ENCODE measurements around the gene OS9.

OS9 gene

DNA sequence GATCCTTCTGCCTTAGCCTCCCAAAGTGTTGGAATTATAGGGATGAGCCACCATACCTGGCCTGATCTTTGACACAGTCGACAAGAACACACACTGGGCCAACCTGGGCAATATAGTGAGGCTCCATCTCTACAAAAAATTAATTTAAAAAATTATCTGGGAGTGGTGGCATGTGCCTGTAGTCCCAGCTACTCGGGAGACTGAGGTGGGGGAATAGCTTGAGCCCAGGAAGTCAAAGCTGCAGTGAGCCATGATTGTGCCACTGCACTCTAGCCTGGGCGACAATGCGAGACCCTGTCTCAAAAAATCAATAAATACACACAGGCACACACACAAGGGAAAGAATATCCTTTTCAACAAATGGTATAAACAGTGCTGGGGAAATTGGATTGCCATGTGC is 6.1 kb upstream of the OS9 start:
- H3K4me3 ChIP-seq (ENCODE audit: low read depth, low read length), result no peak overlapping the region
- TF ChIP-seq, protein P1, sequence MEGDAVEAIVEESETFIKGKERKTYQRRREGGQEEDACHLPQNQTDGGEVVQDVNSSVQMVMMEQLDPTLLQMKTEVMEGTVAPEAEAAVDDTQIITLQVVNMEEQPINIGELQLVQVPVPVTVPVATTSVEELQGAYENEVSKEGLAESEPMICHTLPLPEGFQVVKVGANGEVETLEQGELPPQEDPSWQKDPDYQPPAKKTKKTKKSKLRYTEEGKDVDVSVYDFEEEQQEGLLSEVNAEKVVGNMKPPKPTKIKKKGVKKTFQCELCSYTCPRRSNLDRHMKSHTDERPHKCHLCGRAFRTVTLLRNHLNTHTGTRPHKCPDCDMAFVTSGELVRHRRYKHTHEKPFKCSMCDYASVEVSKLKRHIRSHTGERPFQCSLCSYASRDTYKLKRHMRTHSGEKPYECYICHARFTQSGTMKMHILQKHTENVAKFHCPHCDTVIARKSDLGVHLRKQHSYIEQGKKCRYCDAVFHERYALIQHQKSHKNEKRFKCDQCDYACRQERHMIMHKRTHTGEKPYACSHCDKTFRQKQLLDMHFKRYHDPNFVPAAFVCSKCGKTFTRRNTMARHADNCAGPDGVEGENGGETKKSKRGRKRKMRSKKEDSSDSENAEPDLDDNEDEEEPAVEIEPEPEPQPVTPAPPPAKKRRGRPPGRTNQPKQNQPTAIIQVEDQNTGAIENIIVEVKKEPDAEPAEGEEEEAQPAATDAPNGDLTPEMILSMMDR (IDR thresholded peaks at IDR 0.05; ENCODE audit: borderline replicate concordance, insufficient read depth, low read depth, low read length), result no peak

DNA sequence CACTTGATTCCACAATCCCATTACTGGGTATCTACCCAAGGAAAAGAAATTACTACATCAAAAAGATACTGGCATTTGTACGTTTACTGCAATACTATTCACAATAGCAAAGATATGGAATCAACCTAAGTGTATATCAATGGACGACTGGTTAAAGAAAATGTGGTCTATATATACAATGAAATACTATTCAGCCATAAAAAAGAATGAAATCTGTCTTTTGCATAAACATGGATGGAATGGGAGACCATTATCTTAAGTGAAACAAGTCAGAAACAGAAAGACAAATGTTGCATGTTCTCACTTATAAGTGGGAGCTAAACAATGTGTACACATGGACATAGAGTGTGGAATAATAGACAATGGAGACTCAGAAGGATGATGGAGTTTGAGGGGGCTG is 5.0 kb upstream of the OS9 start:
- H3K4me3 ChIP-seq (ENCODE audit: low read depth, low read length), result no peak overlapping the region
- TF ChIP-seq, protein P1 (IDR thresholded peaks at IDR 0.05; ENCODE audit: borderline replicate concordance, insufficient read depth, low read depth, low read length), result no peak

DNA sequence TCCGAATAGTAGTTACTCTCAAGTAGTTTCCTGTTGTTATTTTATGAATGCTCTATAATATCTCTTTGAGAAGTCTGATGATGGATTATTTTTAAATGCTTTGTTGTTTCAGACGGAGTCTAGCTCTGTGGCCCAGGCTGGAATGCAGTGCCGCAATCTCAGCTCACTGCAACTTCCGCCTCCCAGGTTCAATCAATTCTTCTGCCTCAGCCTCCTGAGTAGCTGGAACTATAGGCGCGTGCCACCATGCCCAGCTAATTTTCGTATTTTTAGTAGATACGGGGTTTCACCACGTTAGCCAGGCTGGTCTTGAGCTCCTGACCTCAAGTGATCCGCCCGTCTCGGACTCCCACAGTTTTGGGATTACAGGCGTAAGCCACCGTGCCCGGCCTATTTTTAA is 1.4 kb upstream of the OS9 start:
- TF ChIP-seq, protein P1 (IDR thresholded peaks at IDR 0.05; ENCODE audit: borderline replicate concordance, insufficient read depth, low read depth, low read length), result no peak

DNA sequence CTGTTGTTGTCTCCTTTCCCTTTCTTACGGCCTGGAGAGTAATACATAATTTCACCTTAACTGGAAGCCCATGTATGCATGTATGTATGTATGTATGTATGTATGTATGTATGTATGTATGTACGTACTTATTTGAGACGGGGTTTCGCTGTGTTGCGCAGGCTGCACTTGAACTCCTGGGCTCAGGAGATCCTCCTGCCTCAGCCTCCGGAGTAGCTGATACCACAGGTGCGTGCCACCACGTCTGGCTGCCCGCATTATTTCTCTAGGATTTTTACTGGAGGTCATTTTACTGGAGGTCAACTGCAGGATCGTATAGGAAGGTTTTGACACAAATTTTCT is 644 bp upstream of the OS9 start:
- H3K4me3 ChIP-seq (ENCODE audit: low read depth, low read length), result no peak overlapping the region
- TF ChIP-seq, protein P1 (IDR thresholded peaks at IDR 0.05; ENCODE audit: borderline replicate concordance, insufficient read depth, low read depth, low read length), result no peak

More for the DNA sequence above, 1.4 kb upstream of the OS9 start:
- no peak overlapping the region for H3K4me3 ChIP-seq (ENCODE audit: low read depth, low read length)

DNA sequence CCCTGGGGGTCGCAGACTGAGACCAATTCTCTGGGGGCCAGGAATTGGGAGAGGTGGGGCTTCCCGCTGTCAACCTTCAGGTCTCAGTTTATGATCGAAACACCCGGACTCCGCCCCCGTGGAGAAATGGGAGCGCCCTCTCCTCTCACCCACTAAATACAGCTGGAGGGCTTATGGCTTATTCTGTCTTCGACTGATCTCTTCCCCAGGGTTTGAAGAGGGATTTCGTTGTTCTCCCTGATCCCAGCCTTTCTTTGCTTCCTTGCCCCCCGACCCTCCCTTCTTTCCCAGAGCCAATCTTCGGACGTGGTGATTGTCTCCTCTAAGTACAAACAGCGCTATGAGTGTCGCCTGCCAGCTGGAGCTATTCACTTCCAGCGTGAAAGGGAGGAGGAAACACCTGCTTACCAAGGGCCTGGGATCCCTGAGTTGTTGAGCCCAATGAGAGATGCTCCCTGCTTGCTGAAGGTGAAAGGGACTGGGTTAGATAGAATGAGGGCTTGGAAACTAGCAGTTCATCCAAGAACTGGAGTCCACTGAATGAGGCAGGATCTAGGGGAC is 607 bp downstream of the OS9 start:
- TF ChIP-seq, protein P1 (IDR thresholded peaks at IDR 0.05; ENCODE audit: borderline replicate concordance, insufficient read depth, low read depth, low read length), result no peak
- H3K4me3 ChIP-seq (ENCODE audit: low read depth, low read length), result peak overlapping the region; percentile 63

DNA sequence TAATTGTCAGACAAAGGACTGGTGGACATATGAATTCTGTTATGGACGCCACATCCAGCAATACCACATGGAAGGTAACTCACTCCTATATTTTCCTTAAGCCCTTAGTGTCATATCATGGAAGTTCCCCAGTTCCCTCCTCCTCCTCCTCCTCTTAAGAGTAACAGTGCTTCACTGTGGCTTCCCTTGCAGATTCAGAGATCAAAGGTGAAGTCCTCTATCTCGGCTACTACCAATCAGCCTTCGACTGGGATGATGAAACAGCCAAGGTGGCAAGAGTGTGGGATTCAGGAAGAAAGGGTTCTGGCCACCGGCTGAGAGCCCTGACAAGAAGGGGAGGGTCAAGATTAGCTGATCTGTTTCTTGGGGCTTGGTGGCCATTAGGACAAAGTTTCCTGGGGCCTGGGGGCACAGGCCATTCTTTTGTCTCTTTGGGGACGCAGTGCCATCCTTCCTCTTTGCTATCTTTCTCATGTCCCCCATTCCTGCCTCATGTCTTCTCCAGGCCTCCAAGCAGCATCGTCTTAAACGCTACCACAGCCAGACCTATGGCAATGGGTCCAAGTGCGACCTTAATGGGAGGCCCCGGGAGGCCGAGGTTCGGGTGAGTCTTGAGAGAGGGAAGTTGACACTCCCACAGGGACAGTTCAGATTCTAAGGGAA is 2.0 kb downstream of the OS9 start:
- no peak overlapping the region for H3K4me3 ChIP-seq (ENCODE audit: low read depth, low read length)
- TF ChIP-seq, protein P1 (IDR thresholded peaks at IDR 0.05; ENCODE audit: borderline replicate concordance, insufficient read depth, low read depth, low read length), result no peak

DNA sequence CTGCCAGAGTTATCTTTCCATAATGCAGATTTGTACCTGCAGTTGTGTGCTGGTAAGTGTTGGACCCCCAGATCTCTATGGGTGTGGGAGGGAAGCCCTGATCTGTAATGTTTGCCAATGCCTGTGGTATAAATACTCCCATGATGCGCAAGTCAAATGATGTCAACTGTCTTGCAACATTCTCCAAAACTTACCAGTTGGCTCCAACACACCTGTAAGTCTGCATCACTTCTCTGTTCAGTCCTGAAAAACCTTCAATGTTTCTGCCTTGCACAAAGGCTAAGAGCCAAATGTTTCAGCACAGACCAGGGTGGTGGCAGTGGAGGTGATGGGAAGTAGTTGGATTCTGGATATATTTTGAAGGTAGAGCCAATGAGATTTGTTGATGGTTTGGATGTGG is 3.1 kb downstream of the OS9 start:
- TF ChIP-seq, protein P1 (IDR thresholded peaks at IDR 0.05; ENCODE audit: borderline replicate concordance, insufficient read depth, low read depth, low read length), result no peak
- no peak overlapping the region for H3K4me3 ChIP-seq (ENCODE audit: low read depth, low read length)

Data from GM12875 (cell line).